Measurements from ENCODE around the gene TRPM8.

Gene TRPM8

DNA sequence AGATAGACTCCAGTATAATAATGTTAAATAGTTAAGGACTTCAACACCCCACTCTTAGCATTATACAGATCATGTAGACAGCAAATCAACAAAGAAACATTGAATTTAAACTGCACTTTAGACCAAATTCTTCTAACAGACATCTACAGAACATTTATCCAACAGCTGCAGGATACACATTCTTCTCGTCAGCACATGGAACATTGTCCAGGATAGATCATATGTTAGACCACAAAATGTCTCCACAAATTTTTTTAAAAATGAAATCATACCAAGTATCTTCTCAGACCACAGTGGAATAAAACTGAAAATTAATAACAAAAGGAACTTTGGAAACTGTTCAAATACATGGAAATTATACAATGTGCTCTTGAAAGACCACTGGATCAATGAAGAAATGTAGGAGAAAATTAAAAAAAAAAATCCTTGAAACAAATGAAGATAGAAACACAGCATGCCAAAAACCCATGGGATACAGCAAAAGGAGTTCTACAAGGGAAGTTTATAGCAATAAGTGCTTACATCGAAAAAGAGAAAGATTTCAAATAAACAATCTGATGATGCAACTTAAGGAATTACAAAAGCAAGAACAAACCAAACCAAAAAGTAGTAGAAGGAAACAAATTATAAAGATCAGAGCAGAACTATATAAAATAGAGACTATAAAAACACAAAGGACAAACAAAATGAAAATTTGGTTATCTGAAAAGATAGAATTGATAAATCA is 121.1 kb downstream of the TRPM8 start:
- TF ChIP-seq POLR2A (IDR thresholded peaks at IDR 0.05; ENCODE audit: low read depth, low read length), result no peak
- no peak for FAIRE-seq
- no peak for DNase-seq (ENCODE audit: insufficient read length, low spot score)

DNA sequence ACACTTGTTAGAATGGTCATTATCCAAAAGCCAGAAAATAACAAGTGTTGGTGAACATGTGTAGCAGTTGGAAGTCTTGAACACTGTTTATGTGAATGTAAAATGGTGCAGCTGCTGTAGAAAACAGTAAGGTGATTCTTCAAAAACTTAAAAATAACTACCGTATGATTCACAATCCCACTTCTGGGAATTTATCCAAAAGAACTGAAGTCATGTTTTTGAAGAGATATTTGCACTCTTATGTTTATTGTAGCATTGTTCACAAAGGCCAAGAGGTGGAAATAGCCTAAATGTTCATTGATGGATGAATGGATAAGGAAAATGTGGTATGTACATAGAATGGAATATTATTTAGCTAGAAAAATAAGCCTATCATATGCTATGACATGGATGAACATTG is 127.0 kb downstream of the TRPM8 start:
- no peak for TF ChIP-seq POLR2A (IDR thresholded peaks at IDR 0.05; ENCODE audit: low read depth, low read length)
- DNase-seq (ENCODE audit: insufficient read length, low spot score) (no peak), FAIRE-seq (peak; percentile 100)

DNA sequence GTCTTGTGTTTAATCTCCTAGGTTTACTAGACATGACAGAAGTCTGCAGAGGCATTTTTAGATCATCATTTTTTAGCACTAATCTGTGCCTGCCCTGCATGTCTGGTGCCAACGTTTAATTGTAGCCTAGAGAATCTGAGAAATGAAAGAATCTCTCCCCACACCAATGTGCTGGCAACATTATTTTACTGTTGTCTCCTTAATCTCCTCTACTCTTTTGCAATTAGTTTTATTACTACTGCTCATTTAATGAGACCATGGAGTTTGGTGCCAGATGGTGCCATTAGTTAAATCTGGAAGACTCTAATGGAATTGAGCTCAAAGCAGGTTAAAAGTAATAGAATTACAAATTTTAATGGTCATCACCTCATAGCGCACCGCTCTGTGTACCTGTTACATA is 129.3 kb downstream of the TRPM8 start:
- DNase-seq (ENCODE audit: insufficient read length, low spot score) (no peak), FAIRE-seq (no peak)
- TF ChIP-seq POLR2A (IDR thresholded peaks at IDR 0.05; ENCODE audit: low read depth, low read length), result no peak

DNA sequence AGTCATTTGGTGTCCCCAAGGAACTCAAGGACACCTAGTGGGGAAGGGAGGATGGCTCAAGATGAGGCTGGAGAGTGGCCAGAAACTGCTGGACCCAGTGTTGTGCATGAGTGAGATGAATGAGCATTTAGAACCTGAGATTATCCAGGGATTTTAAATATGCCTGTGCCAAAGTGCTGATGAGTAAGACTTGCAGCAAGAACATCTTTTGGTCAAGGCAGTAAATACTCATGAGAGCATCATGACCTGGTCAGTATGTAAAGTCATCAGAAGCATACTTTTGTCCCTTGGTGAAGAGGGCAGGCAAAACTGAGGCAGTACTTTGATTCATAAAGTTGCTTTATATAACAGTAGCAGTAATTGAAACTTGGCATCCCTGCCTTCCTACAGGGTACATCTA is 130.2 kb downstream of the TRPM8 start:
- TF ChIP-seq POLR2A (IDR thresholded peaks at IDR 0.05; ENCODE audit: low read depth, low read length), result no peak
- no peak for FAIRE-seq

DNA sequence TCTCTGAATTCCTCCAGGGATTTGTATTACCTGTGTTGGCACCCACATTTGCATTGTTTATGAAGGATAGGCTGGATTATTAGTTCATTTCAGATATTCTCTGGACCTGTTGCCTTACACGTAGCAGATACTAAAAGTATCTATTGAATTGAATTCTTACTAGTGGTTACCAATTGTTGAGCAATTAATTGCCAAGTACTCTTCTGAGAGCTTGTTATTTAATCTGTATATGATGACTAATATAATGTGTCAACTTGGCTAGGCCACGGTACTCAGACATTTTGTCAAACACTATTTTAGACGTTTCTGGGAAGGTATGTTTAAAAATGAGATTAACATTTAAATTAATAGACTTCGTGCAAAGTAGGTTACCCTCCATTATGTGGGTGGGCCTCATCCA is 130.9 kb downstream of the TRPM8 start:
- no peak for FAIRE-seq
- no peak for TF ChIP-seq POLR2A (IDR thresholded peaks at IDR 0.05; ENCODE audit: low read depth, low read length)
- no peak for DNase-seq (ENCODE audit: insufficient read length, low spot score)

More for the DNA sequence above, 130.2 kb downstream of the TRPM8 start:
- DNase-seq (ENCODE audit: insufficient read length, low spot score), result no peak

DNA sequence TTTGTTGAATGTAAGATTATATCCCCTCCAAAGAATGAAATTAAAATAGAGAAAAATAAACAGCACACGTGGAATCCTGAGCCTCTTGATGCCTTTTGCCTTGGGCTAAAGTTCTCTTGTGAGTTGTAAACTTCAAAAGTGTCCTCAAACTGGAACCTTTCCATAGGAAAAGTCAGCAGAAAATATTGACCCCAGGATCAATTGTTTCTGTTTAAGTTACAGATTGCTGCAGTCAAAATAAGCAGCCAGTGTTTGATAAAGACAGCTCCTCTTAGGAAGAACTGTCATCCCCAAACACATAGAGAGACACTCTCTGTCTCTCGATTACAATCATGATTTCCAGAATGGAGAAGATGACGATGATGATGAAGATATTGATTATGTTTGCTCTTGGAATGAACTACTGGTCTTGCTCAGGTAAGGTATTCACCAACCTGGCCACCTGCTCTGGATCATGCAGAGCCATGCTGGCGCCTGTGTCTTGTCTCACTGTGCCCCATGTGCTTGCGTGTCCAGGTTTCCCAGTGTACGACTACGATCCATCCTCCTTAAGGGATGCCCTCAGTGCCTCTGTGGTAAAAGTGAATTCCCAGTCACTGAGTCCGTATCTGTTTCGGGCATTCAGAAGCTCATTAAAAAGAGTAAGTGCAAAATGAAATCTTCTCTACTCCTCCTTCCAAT is 133.4 kb downstream of the TRPM8 start, which contains the start of gene SPP2:
TSS of gene SPP2 (plus strand) at position 248 of the 681 bp plus-strand sequence. CDS start at position 333, 85 bp downstream.
- no peak for TF ChIP-seq POLR2A (IDR thresholded peaks at IDR 0.05; ENCODE audit: low read depth, low read length)
- FAIRE-seq (no peak), DNase-seq (ENCODE audit: insufficient read length, low spot score) (no peak)

DNA sequence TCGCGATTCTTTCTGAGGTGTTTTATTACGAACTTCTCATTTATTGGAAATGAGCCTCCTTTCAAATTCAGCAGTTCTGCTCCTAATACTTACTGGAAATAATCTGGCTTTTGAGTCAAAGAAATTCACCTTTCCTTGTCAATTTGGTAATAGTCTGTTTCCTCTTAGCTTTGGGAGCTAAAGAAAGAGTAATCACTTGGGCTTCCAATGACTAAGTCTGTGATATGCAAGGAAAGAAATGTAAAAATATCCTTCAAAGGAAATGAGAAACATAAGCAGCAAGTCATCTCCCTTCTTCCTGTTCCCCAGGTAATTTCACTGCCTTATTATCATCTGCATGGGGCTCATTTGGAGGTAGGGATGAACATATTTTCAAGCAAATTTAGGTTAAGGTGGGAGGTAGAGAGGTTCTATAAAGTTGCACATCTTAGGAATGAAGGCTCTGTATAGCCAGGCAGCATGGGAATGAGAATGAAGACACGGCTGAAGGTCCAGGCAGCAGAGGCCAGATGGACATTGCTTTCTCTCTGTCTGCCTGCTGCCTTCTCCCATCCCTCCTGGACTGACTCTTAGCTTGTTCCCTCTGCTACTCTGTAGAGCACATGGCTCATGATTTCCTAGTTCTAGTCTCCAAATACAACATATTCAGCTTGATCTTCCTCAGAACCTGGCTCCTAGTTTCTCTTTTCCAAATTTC is 134.3 kb downstream of the TRPM8 start:
- DNase-seq (ENCODE audit: insufficient read length, low spot score) (no peak), FAIRE-seq (peak; percentile 33)
- no peak for TF ChIP-seq POLR2A (IDR thresholded peaks at IDR 0.05; ENCODE audit: low read depth, low read length)

DNA sequence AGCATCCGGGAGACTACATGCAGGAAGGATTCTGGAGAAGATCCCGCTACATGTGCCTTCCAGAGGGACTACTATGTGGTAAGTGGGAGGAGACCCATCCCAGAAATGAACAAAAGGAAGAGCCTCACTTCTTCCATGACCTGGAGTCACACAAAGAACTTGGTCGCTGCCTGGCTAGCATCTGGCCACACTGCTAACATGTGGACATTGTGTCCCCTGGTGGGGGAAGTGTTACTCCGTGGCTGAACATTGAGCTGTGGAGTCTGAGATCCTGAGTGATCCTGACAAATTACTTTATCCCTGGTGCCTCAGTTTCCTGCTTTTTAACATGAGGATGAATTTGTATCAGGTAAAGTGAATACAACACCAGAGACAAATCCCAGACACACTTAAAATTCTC is 141.7 kb downstream of the TRPM8 start:
- no peak for TF ChIP-seq POLR2A (IDR thresholded peaks at IDR 0.05; ENCODE audit: low read depth, low read length)
- FAIRE-seq, result no peak
- DNase-seq (ENCODE audit: insufficient read length, low spot score), result no peak

DNA sequence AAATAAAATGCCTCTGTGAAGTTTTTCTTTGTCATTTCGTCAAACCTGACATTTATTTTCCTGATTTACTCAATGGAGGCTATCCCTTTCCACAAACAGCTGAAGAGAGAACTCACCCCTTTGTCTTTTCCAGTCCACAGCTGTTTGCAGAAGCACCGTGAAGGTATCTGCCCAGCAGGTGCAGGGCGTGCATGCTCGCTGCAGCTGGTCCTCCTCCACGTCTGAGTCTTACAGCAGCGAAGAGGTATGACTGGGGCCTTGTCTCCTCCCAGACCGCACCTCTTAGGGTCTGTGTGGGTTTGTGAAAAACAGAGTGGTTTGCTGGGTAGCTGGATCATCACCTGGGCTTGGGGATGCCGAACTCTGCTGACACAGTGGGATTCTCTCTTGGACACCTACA is 143.1 kb downstream of the TRPM8 start:
- DNase-seq (ENCODE audit: insufficient read length, low spot score) (no peak), FAIRE-seq (no peak)
- no peak for TF ChIP-seq POLR2A (IDR thresholded peaks at IDR 0.05; ENCODE audit: low read depth, low read length)

DNA sequence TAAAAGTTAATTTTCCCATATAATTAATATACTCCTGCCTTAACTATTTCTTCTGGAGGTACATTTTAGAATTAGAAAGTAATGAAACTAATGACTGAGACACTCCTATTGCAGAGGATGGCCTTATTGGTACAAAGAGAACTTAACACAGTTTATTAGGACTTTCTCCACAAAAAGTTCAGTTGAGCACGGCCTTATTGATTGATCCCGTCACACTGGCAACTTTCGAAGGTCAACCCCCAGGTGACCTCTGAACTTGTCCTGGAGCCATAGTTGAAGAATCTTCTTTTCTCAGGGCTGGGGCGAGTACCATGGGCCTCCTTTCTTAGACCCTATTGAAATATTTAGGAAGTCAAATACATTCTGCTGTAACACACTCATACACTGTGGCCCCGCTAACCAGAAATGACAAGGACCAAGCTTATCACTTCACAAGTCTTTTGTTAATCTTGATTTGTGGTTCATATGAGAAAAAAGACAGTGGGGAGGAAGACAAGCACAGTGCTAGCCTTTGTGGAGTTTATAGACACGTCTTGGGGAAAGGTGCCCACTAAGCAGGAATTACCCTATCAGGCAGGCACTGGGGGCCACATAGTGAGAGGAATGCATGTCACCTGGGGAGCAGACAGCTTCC is 144.6 kb downstream of the TRPM8 start:
- DNase-seq (ENCODE audit: insufficient read length, low spot score) (no peak), FAIRE-seq (no peak)
- no peak for TF ChIP-seq POLR2A (IDR thresholded peaks at IDR 0.05; ENCODE audit: low read depth, low read length)

DNA sequence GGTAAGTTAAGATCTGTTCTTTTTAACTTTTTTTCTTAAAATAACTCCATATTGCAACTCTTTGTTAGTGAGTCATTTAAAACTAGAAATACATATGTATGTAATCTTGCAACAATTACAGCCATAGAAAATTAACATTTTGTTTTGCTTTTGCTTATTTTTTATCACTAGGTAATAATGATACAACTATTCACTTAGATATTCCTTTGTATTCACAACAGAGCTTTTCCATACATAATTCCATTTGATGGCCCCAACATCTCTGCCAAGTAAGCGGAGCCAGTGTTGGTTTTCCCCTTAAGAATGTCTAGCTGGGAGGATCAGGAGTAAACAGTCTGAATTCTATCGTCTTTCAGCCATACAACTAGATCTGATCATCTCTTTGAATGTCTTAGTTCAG is 149.4 kb downstream of the TRPM8 start:
- no peak for FAIRE-seq
- DNase-seq (ENCODE audit: insufficient read length, low spot score), result no peak
- TF ChIP-seq POLR2A (IDR thresholded peaks at IDR 0.05; ENCODE audit: low read depth, low read length), result no peak
